H1 (cell line): ENCODE data around the gene S100A10. TPM values are rescaled to one million over a fixed set of nuclear protein-coding genes. Genes with fewer than 3 reads are reported as not detected.

Experiments used
- KDM4A ChIP-seq: IDR thresholded peaks from one replicate; pipeline ENCODE4 v1.7.1; 2012; ENCODE audit warnings: low read depth, mild to moderate bottlenecking, moderate library complexity, low read length, inconsistent platforms; ENCODE audit not compliant: severe bottlenecking
- polyA plus RNA-seq, 7 experiments: library from polyadenylated mRNA; depleted of rRNA in 3 of 7; stranded (reverse) in 5 of 7; unstranded in 2 of 7; fragments of >200 nt in 5 of 7; fragments of 200-250 nt in 2 of 7; gene quantifications; 1 replicate in 5 of 7; 2 replicates in 1 of 7; 4 replicates in 1 of 7; pipeline versions ENCODE4 v1.2.1 to v1.2.3, GENCODE V29; 2011 to 2013; ENCODE audit warnings: missing spikeins in 2 of 7, mixed read lengths in 2 of 7
- total RNA-seq: library from RNA; stranded (reverse); fragmentation: NEBNext Ultra II Directional; extraction: Animal tissue kit (Norgen Biotek cat#: 25700); gene quantifications from 2 replicates; pipeline ENCODE4 v1.2.1, GENCODE V29; 2021

Gene S100A10
- total and polyA plus RNA-seq, 2 of the 8 experiments (the other 6 are each of a cell fraction or from before 2014, with no cell fraction given) = 23.9 to 231 TPM

DNA sequence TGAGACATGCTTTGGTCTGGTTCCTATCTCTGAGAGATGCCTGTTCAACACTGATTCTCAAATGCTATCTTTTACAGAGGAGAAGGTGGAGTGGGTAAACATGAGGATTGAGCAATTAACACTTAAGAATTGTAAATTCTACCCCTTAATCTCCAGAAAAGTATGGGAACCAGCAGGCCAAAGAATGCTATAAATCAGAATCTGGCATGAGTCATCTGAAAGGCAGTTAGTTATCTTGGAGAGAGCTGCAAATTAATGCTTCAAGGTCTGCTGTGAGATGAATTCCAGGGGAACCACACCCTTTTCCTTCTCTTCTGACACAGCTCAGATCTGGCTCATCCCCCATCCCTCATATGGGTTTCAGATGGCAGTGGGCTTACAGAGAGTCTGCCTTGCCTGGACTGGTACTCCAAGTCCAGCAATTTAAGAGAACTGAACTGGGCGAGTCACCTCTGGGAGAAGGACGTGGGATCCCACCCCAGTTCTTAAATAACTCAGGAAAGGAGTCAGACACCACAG, 5.2 kb downstream of the S100A10 start (continued):
- TF ChIP-seq KDM4A = no peak
